Mucosa of descending colon (tissue), 3 donors: ENCODE results near the gene ST6GALNAC3. TPM values are rescaled to one million over a fixed set of nuclear protein-coding genes. Genes with fewer than 3 reads are reported as not detected.
"Not testable (repeated sequence)": the region's sequence is repeated elsewhere in the genome, so short reads cannot be mapped to it uniquely, and the experiment has no call there.

Experiments used
- ATAC-seq: fragments of 200-7000 bp; cut with Tn5 transposase; one replicate; pipeline ENCODE4 v1.9.1; 2020; ENCODE audit warnings: mild to moderate bottlenecking, moderate library complexity
- DNase-seq, 3 donors: peaks; one replicate each; pipeline ENCODE4 v3.0.0-alpha.2; 2020
- H3K36me3 ChIP-seq: fragments of 200-600 bp; one replicate; pipeline ENCODE4 v1.8.0; 2021; ENCODE audit warnings: low read depth, mild to moderate bottlenecking
- H3K4me1 ChIP-seq: fragments of 200-600 bp; one replicate; pipeline ENCODE4 v1.8.0; 2021; ENCODE audit warnings: low read depth, mild to moderate bottlenecking
- H3K4me3 ChIP-seq: fragments of 200-600 bp; one replicate; pipeline ENCODE4 v1.8.0; 2021; ENCODE audit warnings: mild to moderate bottlenecking
- H3K9me3 ChIP-seq: fragments of 200-600 bp; one replicate; pipeline ENCODE4 v1.8.0; 2021; ENCODE audit warnings: mild to moderate bottlenecking
- CTCF ChIP-seq: fragments of 200-600 bp; IDR thresholded peaks from one replicate; pipeline ENCODE4 v1.8.0; 2022; ENCODE audit warnings: antibody characterized with exemption, mild to moderate bottlenecking
- intact Hi-C, 2 donors: fragments of 100-400 bp; cut with DNase I in 1 of 2; cut with micrococcal nuclease in 1 of 2; formaldehyde crosslinking; loops; one replicate each; pipeline versions ENCODE4 v1.11.0 to v1.11.1; 2022; cut with DNase I, micrococcal nuclease
- total RNA-seq, 3 donors: library from RNA; stranded (reverse); fragmentation: NEBNext Ultra II Directional in 2 of 3; extraction: Animal tissue kit (Norgen Biotek cat#: 25700) in 2 of 3; gene quantifications; one replicate each; pipeline versions ENCODE4 v1.2.1 to v1.2.4, GENCODE V29; 2021 to 2023
- donor health status: DM: no; HTN: no; CAD: no; lungs with moderate emphysema.
- donor health status: DM: no; HTN: no; CAD: no.
- donor health status: DM: no; HTN: yes; CAD: no.

The ST6GALNAC3 gene
- total RNA-seq, 3 donors from 2014 or later: 5.4 to 9.0 (median 6.7) TPM

- no peaks in the 10 kb centered on the region for H3K36me3 ChIP-seq
- TF ChIP-seq CTCF: no peak
- no peak overlapping the region for H3K4me3 ChIP-seq
- no peaks in the 10 kb centered on the region for H3K9me3 ChIP-seq
- ATAC-seq (no peak), DNase-seq (no peak)
- intact Hi-C loops: no loop called here
- no peaks in the 10 kb centered on the region for H3K4me1 ChIP-seq
These were observed 47.3 kb downstream of the ST6GALNAC3 start for GRCh38 chr1:76121850-76122249.

GRCh38 chr1:76122271-76122670, 47.7 kb downstream of the ST6GALNAC3 start:
- intact Hi-C loops: no loop called here
- ATAC-seq (no peak), DNase-seq (no peak)
- H3K4me3 ChIP-seq: no peak overlapping the region
- no peaks in the 10 kb centered on the region for H3K4me1 ChIP-seq
- H3K36me3 ChIP-seq: no peaks in the 10 kb centered on the region
- no peak for TF ChIP-seq CTCF
- no peaks in the 10 kb centered on the region for H3K9me3 ChIP-seq

- DNase-seq, H3K36me3 ChIP-seq, H3K4me3 ChIP-seq, H3K4me1 ChIP-seq, H3K9me3 ChIP-seq, ATAC-seq, intact Hi-C loops: not testable (repeated sequence)
These were observed 49.0 kb downstream of the ST6GALNAC3 start for GRCh38 chr1:76123411-76124064.

GRCh38 chr1:76124196-76124595, 49.6 kb downstream of the ST6GALNAC3 start:
- DNase-seq: no peak
- TF ChIP-seq CTCF: no peak
- intact Hi-C loops: no loop called here
- H3K4me1 ChIP-seq: no peaks in the 10 kb centered on the region
- no peak for ATAC-seq
- no peaks in the 10 kb centered on the region for H3K9me3 ChIP-seq
- H3K4me3 ChIP-seq: no peak overlapping the region
- H3K36me3 ChIP-seq: no peaks in the 10 kb centered on the region

GRCh38 chr1:76125473-76126219, 51.1 kb downstream of the ST6GALNAC3 start:
- Histone ChIP-seq H3K4me3 (no peak overlapping the region), H3K9me3 (no peaks in the 10 kb centered on the region), H3K4me1 (no peaks in the 10 kb centered on the region), H3K36me3 (no peaks in the 10 kb centered on the region)
- DNase-seq (no peak), ATAC-seq (no peak)
- intact Hi-C loops: no loop called here
- no peak for TF ChIP-seq CTCF

- TF ChIP-seq CTCF: no peak
- H3K36me3 ChIP-seq: no peaks in the 10 kb centered on the region
- no peak overlapping the region for H3K4me3 ChIP-seq
- H3K9me3 ChIP-seq: no peaks in the 10 kb centered on the region
- intact Hi-C loops: no loop called here
- DNase-seq (no peak), ATAC-seq (no peak)
- H3K4me1 ChIP-seq: no peaks in the 10 kb centered on the region
These were observed 53.5 kb downstream of the ST6GALNAC3 start for GRCh38 chr1:76128096-76128495.
